Activated T-cell treated with anti-CD3 and anti-CD28 coated beads, Interleukin-2, amount 50 U/mL, for 24 hours (primary cell): ENCODE results near the gene HAX1.
"Not testable (repeated sequence)": the region's sequence is repeated elsewhere in the genome, so short reads cannot be mapped to it uniquely, and the experiment has no call there.

ENCODE experiments used
- DNase-seq: peaks from one replicate; pipeline ENCODE4 v3.0.0-alpha.2; 2020
- H3K27ac Mint-ChIP-seq: 2 replicates; pipeline ENCODE4 v1.8.0; 2020; ENCODE audit warnings: mild to moderate bottlenecking, mixed read lengths
- H3K27me3 Mint-ChIP-seq: 2 replicates; pipeline ENCODE4 v1.8.0; 2020; ENCODE audit warnings: mixed read lengths
- H3K36me3 Mint-ChIP-seq: 2 replicates; pipeline ENCODE4 v1.8.0; 2020; ENCODE audit warnings: low read depth, mixed read lengths
- H3K4me1 Mint-ChIP-seq: 2 replicates; pipeline ENCODE4 v1.8.0; 2020; ENCODE audit warnings: low read depth, mixed read lengths
- H3K4me3 Mint-ChIP-seq: 2 replicates; pipeline ENCODE4 v1.8.0; 2020; ENCODE audit warnings: mild to moderate bottlenecking, moderate library complexity, mixed read lengths
- H3K9me3 Mint-ChIP-seq: 2 replicates; pipeline ENCODE4 v1.8.0; 2020; ENCODE audit warnings: mixed read lengths

The HAX1 gene

DNA sequence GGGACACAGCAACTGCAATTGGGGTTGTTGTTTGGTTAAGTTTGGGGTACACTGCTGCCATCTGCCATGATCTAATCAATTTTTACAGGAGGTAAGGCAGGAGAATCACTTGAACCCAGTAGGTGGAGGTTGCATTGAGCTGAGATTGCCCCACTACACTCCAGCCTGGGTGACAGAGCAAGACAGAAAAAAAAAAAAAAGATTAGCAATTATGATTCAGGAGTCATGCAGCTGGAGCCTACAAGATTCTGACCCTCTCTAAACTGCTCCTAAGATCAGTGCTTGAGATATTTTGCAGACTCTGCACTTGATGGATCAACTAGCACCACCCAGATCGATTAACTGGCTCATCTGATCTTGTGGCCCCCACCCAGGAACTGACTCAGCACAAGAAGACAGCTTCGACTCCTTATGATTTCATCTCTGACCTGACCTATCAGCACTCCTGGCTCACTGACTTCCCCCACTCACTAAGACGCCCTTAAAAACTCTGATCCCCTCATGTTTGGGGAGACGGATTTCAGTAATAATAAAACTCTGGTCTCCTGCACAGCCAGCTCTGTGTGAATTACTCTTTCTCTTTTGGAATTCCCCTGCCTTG is 35.3 kb downstream of the HAX1 start:
- not testable (repeated sequence) for H3K36me3 Mint-ChIP-seq, DNase-seq

DNA sequence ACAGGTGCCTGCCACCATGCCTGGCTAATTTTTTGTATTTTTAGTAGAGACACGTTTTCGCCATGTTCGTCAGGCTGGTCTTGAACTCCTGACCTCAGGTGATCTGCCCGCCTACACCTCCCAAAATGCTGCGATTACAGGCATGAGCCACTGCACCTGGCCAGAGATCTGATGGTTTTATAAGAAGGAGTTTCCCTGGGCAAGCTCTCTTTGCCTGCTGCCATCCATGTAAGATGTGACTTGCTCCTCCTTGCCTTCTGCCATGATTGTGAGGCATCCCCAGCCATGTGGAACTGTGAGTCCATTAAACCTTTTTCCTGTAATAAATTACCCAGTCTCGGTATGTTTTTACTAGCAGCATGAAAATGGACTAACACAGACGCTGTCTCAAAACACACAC is 36.7 kb downstream of the HAX1 start:
- not testable (repeated sequence) for H3K4me3 Mint-ChIP-seq, H3K27ac Mint-ChIP-seq, H3K9me3 Mint-ChIP-seq, DNase-seq, H3K36me3 Mint-ChIP-seq, H3K27me3 Mint-ChIP-seq
- H3K4me1 Mint-ChIP-seq = peaks cover 32% of the 10 kb centered on the region

More for the DNA sequence above, 35.3 kb downstream of the HAX1 start:
- not testable (repeated sequence) for H3K4me3 Mint-ChIP-seq, H3K9me3 Mint-ChIP-seq, H3K27me3 Mint-ChIP-seq
- peaks cover 33% of the 10 kb centered on the region for H3K4me1 Mint-ChIP-seq
- peak overlapping the region; percentile 23 for H3K27ac Mint-ChIP-seq

DNA sequence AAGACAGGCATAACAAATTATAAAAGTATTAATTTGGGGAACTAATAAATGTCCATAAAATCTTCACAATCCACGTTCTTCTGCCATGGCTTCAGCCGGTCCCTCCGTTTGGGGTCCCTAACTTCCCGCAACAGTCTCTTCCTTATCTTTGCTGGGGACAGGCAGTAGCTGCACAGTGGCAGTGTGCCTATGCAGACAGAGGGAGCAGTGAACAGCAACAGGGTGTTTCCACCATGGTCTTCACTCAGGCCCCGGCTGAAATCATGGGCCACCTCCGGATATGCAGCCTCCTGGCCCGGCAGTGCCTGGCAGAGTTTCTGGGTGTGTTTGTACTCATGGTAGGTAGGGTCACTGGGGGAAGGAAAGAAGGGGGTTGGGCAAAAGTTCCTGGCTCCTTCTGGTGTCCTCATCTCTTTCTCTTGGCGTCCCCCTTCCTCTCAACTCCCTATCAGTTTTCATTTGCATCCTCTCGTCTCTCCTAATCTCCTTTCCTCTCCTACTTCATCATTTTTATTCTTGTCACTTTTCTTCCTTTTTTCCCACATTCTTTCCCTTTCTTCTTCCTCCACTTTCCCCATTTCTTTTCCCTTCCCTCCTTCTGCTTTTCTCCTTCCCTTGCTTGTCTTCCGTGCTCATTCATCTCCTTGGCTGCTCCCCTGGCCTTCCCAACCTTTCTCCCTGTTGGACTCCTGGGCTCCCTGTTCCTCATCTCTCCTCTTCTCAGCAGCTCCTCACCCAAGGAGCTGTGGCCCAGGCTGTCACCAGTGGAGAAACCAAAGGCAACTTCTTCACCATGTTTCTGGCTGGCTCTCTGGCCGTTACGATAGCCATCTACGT is 40.0 kb downstream of the HAX1 start:
- not testable (repeated sequence) for DNase-seq, H3K27me3 Mint-ChIP-seq, H3K4me3 Mint-ChIP-seq, H3K9me3 Mint-ChIP-seq, H3K27ac Mint-ChIP-seq, H3K36me3 Mint-ChIP-seq
- peaks cover 10% of the 10 kb centered on the region for H3K4me1 Mint-ChIP-seq

DNA sequence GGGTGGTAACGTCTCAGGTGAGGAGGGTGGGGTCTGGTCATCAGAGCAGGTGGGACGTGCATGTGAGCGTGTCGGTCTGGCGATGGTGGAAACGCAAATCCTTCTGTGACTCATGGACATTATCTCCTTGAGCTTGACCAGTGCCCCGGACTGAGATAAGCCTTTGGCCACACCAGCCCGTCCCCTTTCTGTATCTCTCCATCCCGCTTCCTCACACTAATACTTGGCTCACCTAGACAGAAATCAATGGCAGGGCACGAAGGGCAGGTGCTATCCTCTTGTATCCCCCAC is 40.6 kb downstream of the HAX1 start:
- no peak for DNase-seq
- peaks cover 10% of the 10 kb centered on the region for H3K9me3 Mint-ChIP-seq
- H3K4me3 Mint-ChIP-seq = no peak overlapping the region
- H3K36me3 Mint-ChIP-seq = no peaks in the 10 kb centered on the region
- H3K27ac Mint-ChIP-seq = no peak overlapping the region
- peaks cover 4% of the 10 kb centered on the region for H3K4me1 Mint-ChIP-seq
- no peaks in the 10 kb centered on the region for H3K27me3 Mint-ChIP-seq

DNA sequence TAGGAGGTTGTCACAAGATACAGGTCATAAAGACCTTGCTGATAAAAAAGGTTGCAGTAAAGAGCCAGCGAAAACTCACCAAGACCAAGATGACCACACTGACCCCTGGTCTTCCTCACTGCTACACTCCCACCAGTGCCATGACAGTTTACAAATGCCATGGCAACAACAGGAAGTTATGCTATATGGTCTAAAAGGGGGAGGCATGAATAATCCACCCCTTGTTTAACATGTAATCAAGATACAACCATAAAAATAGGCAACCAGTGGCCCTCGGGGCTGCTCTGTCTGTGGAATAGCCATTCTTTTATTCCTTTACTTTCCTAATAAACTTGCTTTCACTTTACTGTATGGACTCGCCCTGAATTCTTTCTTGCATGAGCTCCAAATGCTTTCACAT is 41.8 kb downstream of the HAX1 start:
- not testable (repeated sequence) for H3K27ac Mint-ChIP-seq, H3K4me3 Mint-ChIP-seq, H3K27me3 Mint-ChIP-seq, DNase-seq, H3K4me1 Mint-ChIP-seq, H3K9me3 Mint-ChIP-seq, H3K36me3 Mint-ChIP-seq

DNA sequence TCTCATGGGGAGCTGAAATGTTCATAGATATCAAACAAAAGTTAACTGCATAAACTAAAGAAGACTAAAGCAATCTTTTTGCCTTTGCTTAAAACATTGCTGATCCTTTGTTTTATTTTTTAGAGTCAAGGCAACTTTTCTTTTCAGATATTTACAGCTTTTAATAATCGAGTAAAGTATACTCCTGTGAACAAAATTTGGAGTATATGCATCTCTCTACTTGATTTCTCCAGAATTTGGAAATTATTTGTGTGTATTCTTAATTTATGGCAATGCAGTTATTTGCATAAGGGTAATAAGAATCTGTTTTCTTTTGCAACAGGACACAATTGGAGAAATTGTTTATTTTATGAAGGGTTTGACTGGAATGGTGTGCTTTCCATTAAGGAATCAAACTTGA is 44.3 kb downstream of the HAX1 start:
- H3K4me3 Mint-ChIP-seq = no peak overlapping the region

DNA sequence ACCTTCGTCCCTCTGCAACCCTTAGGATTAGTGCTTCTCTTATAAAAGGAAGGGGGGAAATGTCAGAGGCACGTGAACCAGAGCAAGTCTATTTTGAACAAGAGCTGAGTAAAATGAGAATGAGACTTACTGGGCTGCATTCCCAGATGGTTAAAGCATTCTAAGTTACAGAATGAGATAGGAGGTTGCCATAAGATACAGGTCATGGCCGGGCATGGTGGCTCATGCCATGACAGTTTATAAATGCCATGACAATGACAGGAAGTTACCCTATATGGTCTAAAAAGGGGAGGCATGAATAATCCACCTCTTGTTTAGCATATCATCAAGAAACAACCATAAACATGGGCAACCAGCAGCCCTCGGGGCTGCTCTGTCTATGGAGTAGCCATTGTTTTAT is 46.0 kb downstream of the HAX1 start:
- Mint-ChIP-seq H3K27ac (no peak overlapping the region), H3K36me3 (no peaks in the 10 kb centered on the region), H3K9me3 (peaks cover 10% of the 10 kb centered on the region), H3K4me1 (no peaks in the 10 kb centered on the region), H3K4me3 (no peak overlapping the region), H3K27me3 (no peaks in the 10 kb centered on the region)
- no peak for DNase-seq

More for the DNA sequence above, 44.3 kb downstream of the HAX1 start:
- Mint-ChIP-seq H3K4me1 (no peaks in the 10 kb centered on the region), H3K27ac (no peak overlapping the region), H3K27me3 (no peaks in the 10 kb centered on the region), H3K36me3 (no peaks in the 10 kb centered on the region), H3K9me3 (peaks cover 10% of the 10 kb centered on the region)
- no peak for DNase-seq

DNA sequence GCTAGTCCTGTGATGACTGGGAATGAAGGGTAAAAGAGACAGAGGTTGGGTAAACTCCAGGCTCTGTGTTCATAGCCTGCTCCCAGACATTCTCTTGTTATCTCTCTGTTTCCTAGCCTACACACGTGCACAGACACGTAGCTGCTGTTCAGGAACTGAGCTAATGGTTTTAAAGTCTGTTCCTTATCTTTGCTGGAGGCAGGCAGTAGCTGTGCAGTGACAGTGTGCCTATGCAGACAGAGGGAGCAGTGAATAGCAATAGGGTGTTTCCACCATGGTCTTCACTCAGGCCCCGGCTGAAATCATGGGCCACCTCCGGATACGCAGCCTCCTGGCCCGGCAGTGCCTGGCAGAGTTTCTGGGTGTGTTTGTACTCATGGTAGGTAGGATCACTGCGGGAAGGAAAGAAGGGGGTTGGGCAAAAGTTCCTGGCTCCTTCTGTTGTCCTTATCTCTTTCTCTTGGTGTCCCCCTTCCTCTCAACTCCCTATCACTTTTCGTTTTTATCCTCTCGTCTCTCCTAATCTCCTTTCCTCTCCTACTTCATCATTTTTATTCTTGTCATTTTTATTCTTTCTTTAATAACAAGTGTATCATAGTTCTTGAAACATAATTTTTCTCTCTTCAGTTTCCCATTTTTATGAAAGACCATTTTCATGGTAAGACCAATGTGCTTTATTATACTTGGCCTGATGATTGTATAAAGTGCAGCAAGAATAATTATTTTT is 48.6 kb downstream of the HAX1 start, which contains the start of gene AQP10:
TSS of gene AQP10 (plus strand) at position 212 of the 727 bp plus-strand sequence. CDS start at position 275, 63 bp downstream.
- H3K36me3 Mint-ChIP-seq = peaks cover 9% of the 10 kb centered on the region
- peaks cover 9% of the 10 kb centered on the region for H3K4me1 Mint-ChIP-seq
- no peak within 1 kb of the TSS for H3K4me3 Mint-ChIP-seq
- no peaks in the 10 kb centered on the region for H3K27me3 Mint-ChIP-seq
- peaks cover 10% of the 10 kb centered on the region for H3K9me3 Mint-ChIP-seq
- DNase-seq = no peak
- no peak within 1 kb of the TSS for H3K27ac Mint-ChIP-seq

DNA sequence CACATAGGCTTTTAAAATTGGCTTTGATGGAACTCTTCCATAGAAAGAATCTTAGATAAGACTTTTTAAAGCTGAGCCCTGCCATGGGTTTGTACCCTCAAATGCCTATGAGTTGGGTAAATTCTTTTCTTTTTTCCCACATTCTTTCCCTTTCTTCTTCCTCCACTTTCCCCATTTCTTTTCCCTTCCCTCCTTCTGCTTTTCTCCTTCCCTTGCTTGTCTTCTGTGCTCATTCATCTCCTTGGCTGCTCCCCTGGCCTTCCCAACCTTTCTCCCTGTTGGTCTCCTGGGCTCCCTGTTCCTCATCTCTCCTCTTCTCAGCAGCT is 49.1 kb downstream of the HAX1 start:
- H3K27me3 Mint-ChIP-seq, H3K9me3 Mint-ChIP-seq, H3K4me3 Mint-ChIP-seq, H3K27ac Mint-ChIP-seq, DNase-seq, H3K36me3 Mint-ChIP-seq: not testable (repeated sequence)
- H3K4me1 Mint-ChIP-seq = peaks cover 12% of the 10 kb centered on the region

DNA sequence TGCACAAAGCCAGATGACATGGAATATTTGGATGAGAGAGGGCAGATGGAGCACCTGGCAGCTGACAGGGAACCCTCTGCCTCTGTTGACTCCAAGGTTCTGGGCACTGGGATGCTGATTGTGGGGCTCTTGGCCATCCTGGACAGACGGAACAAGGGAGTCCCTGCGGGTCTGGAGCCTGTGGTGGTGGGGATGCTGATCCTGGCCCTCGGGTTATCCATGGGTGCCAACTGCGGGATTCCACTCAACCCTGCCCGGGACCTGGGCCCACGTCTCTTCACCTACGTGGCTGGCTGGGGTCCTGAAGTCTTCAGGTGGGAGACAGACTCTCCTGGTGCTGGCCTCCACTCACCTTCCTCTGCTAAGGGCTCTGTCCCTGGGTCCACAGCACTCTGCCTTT is 51.1 kb downstream of the HAX1 start:
- H3K36me3 Mint-ChIP-seq = peaks cover 10% of the 10 kb centered on the region
- peaks cover 31% of the 10 kb centered on the region for H3K4me1 Mint-ChIP-seq
- H3K27ac Mint-ChIP-seq = no peak overlapping the region
- DNase-seq = no peak
- H3K4me3 Mint-ChIP-seq = no peak overlapping the region
- no peaks in the 10 kb centered on the region for H3K9me3 Mint-ChIP-seq
- no peaks in the 10 kb centered on the region for H3K27me3 Mint-ChIP-seq

DNA sequence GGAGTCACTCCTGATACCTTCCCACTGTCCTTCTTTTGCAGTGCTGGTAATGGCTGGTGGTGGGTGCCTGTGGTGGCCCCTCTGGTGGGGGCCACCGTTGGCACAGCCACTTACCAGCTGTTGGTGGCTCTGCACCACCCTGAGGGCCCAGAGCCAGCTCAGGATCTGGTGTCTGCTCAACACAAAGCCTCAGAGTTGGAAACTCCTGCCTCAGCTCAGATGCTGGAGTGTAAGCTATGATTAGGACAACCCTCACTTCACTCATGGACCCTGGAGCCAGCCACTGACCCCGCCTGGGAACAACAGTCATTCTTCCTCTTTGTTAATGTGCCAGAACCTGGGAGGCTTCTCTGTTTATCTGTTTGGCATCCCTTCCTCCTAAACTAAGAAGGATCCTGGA is 51.8 kb downstream of the HAX1 start:
- peak overlapping the region; percentile 91 for H3K4me3 Mint-ChIP-seq
- H3K27me3 Mint-ChIP-seq = no peaks in the 10 kb centered on the region
- no peaks in the 10 kb centered on the region for H3K9me3 Mint-ChIP-seq
- peak overlapping the region; percentile 97 for H3K27ac Mint-ChIP-seq
- peaks cover 36% of the 10 kb centered on the region for H3K4me1 Mint-ChIP-seq
- H3K36me3 Mint-ChIP-seq = peaks cover 12% of the 10 kb centered on the region
- DNase-seq = no peak

DNA sequence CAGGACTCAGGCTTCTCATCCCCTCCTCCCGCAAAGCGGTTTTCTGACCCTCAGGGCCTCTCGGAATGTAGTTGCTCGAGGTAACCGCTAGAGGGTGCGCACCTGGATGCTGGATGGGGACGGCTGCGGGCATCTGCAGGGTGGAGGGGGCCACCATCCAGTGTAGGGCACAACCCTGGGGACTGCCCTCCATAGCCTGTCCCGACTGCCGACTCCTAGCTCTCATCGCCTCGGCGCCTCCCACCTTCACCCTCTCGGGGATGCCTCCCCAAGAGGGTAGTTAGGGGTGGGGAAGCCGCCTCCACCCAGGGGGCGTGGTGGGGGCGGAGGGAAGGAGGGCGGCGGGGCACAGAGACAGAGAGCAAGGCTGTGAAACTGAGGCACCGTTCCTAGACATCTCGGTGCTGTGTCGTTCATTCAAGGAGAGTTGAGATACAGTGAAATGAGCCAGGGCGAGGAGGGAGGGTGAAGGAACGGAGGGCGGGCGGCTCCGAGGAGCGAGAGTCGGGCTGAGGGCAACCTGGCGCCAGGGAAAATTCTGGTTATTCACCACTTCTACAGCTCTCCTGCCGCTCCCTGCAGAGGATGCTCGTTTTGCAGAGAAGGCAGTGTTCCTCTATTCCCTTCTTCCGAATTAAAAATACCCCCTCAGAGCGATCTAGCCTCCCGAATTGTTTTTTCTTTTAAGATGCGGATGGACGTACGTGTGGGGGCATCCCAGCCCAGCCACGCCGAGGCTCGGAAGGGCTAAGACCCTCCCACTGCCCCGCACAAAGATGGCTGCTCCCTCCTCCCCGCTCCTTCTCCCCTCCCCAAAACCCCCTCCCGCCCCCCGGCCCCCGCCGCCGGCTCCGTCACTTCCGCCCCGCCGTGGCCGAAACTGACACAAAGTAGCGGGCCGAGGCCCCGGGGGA is 52.5 kb downstream of the HAX1 start, which contains the start of gene ATP8B2:
TSS of gene ATP8B2 (plus strand) at position 857 of the 914 bp plus-strand sequence. CDS start 2,617 bp downstream, outside the sequence.
- peaks cover 19% of the 10 kb centered on the region for H3K36me3 Mint-ChIP-seq
- H3K27ac Mint-ChIP-seq = peak within 1 kb of the TSS; percentile 97
- H3K4me3 Mint-ChIP-seq = peak within 1 kb of the TSS; percentile 98
- H3K9me3 Mint-ChIP-seq = no peaks in the 10 kb centered on the region
- DNase-seq = peak; percentile 88
- H3K4me1 Mint-ChIP-seq = peaks cover 43% of the 10 kb centered on the region
- no peaks in the 10 kb centered on the region for H3K27me3 Mint-ChIP-seq
